ENCODE measurements around the gene ZFP64.

DNA sequence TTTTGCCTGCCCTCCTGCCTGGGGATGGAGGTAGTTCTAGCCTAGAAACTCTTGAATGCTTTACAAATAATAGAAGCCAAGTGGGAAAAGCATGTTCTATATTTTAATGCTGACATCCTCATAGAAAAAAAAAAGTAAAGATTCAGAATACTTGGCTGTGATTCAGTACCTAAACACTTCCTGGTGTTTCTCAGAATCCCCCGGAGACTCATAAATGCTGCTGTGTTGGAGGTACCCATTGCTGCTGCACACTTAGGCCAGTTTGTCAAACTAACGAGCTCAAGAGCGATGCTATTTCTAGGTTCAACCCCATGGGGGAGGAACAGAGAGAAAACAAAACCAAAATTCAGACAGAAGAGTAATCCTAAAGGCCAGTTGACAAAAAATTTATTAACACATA, 38.8 kb upstream of the ZFP64 start:
- TF ChIP-seq CTCF (conservative IDR thresholded peaks at IDR 0.05; ENCODE audit: low read depth, low read length): no peak
- no peak for TF ChIP-seq POLR2A (IDR thresholded peaks at IDR 0.05; ENCODE audit: low read depth, low read length)
- no peak for TF ChIP-seq MAZ (IDR thresholded peaks at IDR 0.05; ENCODE audit: borderline replicate concordance, low read depth, low read length)
- TF ChIP-seq RAD21 (IDR thresholded peaks at IDR 0.05; ENCODE audit: low read length): no peak
- TF ChIP-seq MXI1 (IDR thresholded peaks at IDR 0.05; ENCODE audit: borderline replicate concordance, low read depth, low read length): no peak
- no peak for TF ChIP-seq SMC3 (IDR thresholded peaks at IDR 0.05; ENCODE audit: low read depth, low read length)
- TF ChIP-seq NFE2L2 (IDR thresholded peaks at IDR 0.05; ENCODE audit: low read depth, low read length): no peak
- TF ChIP-seq, protein P1, sequence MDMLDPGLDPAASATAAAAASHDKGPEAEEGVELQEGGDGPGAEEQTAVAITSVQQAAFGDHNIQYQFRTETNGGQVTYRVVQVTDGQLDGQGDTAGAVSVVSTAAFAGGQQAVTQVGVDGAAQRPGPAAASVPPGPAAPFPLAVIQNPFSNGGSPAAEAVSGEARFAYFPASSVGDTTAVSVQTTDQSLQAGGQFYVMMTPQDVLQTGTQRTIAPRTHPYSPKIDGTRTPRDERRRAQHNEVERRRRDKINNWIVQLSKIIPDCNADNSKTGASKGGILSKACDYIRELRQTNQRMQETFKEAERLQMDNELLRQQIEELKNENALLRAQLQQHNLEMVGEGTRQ (IDR thresholded peaks at IDR 0.05; ENCODE audit: low read depth, low read length): no peak
- TF ChIP-seq MAFK (IDR thresholded peaks at IDR 0.05; ENCODE audit: low read depth, low read length): no peak
- no peak for TF ChIP-seq FOS (IDR thresholded peaks at IDR 0.05; ENCODE audit: low read depth, low read length)
- TF ChIP-seq, protein P2, sequence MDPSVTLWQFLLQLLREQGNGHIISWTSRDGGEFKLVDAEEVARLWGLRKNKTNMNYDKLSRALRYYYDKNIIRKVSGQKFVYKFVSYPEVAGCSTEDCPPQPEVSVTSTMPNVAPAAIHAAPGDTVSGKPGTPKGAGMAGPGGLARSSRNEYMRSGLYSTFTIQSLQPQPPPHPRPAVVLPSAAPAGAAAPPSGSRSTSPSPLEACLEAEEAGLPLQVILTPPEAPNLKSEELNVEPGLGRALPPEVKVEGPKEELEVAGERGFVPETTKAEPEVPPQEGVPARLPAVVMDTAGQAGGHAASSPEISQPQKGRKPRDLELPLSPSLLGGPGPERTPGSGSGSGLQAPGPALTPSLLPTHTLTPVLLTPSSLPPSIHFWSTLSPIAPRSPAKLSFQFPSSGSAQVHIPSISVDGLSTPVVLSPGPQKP (IDR thresholded peaks at IDR 0.05; ENCODE audit: borderline replicate concordance, low read depth, low read length): no peak
- no peak for TF ChIP-seq CEBPB (IDR thresholded peaks at IDR 0.05; ENCODE audit: low read depth, low read length)
- TF ChIP-seq RCOR1 (IDR thresholded peaks at IDR 0.05; ENCODE audit: insufficient replicate concordance, low read length): no peak

Data from IMR-90 (cell line).